ENCODE measurements around the gene NR2F1-AS1.

Gene NR2F1-AS1

DNA sequence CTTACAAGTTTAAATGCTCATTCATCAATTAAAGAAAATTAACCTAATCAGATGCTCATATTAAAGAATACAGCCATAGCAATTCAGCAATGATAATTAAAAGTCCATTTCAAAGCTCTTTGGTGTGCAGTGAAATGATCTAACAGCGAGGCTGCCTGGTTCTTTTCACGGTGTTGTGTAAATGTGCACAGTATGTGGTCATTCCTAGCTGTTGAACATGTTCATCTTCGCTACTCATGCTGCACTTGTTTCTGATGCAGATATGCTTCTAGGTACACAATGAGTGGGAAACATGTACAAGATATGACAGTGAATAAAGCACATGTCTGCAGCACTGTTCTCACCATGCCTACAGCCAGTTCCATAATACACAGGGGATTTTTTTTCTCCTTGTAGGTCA, 163.5 kb downstream of the NR2F1-AS1 start:
- no peak overlapping the region for H3K4me3 ChIP-seq (ENCODE audit: low read length)
- TF ChIP-seq, protein P1, sequence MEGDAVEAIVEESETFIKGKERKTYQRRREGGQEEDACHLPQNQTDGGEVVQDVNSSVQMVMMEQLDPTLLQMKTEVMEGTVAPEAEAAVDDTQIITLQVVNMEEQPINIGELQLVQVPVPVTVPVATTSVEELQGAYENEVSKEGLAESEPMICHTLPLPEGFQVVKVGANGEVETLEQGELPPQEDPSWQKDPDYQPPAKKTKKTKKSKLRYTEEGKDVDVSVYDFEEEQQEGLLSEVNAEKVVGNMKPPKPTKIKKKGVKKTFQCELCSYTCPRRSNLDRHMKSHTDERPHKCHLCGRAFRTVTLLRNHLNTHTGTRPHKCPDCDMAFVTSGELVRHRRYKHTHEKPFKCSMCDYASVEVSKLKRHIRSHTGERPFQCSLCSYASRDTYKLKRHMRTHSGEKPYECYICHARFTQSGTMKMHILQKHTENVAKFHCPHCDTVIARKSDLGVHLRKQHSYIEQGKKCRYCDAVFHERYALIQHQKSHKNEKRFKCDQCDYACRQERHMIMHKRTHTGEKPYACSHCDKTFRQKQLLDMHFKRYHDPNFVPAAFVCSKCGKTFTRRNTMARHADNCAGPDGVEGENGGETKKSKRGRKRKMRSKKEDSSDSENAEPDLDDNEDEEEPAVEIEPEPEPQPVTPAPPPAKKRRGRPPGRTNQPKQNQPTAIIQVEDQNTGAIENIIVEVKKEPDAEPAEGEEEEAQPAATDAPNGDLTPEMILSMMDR (conservative IDR thresholded peaks at IDR 0.05; ENCODE audit: low read depth, low read length) = no peak
- DNase-seq (ENCODE audit: low read depth) = no peak

DNA sequence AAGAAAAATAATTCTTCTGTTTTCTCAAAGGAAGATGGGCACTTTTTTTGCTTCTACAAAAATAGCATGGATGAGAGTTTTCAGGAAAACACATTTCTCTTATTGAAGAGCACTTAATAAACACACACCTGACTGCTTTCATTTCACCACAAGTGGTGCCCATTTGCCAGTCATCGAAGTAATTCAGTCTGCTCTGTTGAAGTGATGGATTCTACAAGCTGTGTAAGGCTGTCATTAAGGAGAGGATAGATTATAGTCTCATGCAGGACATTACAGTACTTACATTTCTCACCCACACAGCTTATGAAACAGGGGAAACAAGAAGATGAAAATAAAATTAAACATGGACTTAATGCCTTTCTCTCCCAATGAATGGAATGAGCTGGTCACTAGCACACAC, 165.2 kb downstream of the NR2F1-AS1 start:
- no peak for DNase-seq (ENCODE audit: low read depth)
- H3K4me3 ChIP-seq (ENCODE audit: low read length) = no peak overlapping the region
- TF ChIP-seq, protein P1 (conservative IDR thresholded peaks at IDR 0.05; ENCODE audit: low read depth, low read length) = no peak

DNA sequence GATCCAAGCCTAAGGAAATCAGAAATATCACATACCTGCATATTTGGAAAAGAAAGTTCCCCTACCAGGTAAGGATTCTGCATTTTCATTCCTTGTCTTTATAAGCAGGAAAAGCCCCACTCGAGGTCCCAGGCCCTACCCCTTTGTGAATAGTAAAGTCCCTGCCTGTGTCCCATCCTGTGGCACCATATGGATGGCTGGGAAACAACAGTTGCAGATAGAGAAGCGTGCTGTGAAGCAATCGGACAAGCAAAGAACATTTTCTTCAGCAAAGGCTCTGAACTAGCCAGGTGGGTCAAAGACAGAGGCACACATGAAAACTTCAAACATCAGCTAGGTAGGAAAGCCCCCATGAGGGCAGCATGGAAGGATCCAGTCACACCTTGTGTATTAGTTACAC, 169.3 kb downstream of the NR2F1-AS1 start:
- TF ChIP-seq, protein P1 (conservative IDR thresholded peaks at IDR 0.05; ENCODE audit: low read depth, low read length) = no peak
- DNase-seq (ENCODE audit: low read depth) = no peak
- no peak overlapping the region for H3K4me3 ChIP-seq (ENCODE audit: low read length)

DNA sequence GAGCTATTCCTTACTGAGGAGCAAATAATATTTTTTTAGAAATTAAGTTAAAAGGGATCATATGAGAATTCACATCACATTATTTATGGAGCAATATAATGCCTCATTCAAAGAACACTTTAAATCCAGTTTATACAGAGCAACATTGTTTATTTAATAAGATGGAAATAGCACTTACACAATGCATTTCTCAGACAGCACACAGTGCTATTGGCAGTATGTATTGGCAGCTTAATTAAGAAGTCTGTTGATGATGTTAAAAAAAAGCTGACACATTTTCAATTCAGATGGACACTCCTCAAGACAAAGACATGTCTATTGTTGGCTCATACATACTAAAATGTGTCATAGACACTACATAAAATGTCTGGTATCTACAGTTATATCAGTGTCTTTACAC, 171.3 kb downstream of the NR2F1-AS1 start:
- DNase-seq (ENCODE audit: low read depth) = no peak
- H3K4me3 ChIP-seq (ENCODE audit: low read length) = no peak overlapping the region
- TF ChIP-seq, protein P1 (conservative IDR thresholded peaks at IDR 0.05; ENCODE audit: low read depth, low read length) = no peak

DNA sequence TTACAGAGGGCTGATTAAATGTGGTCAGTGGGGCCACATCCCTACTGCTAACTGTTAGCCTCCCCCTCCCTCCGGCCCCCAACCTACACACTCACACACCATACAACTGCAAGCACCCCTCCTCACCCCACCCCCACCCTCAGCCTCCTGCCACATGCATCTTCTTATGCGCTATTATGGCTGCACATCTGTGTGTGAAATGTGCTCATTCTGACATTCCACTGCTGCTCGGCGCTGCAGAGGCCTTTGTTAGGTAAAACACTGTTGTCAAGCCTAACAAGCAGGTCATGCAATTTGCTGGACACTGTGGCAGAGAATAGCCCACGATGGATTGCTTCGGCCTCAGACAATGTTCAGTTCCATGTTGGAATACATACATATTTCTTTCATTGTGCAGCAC, 173.6 kb downstream of the NR2F1-AS1 start:
- no peak for DNase-seq (ENCODE audit: low read depth)
- TF ChIP-seq, protein P1 (conservative IDR thresholded peaks at IDR 0.05; ENCODE audit: low read depth, low read length) = no peak
- H3K4me3 ChIP-seq (ENCODE audit: low read length) = no peak overlapping the region

DNA sequence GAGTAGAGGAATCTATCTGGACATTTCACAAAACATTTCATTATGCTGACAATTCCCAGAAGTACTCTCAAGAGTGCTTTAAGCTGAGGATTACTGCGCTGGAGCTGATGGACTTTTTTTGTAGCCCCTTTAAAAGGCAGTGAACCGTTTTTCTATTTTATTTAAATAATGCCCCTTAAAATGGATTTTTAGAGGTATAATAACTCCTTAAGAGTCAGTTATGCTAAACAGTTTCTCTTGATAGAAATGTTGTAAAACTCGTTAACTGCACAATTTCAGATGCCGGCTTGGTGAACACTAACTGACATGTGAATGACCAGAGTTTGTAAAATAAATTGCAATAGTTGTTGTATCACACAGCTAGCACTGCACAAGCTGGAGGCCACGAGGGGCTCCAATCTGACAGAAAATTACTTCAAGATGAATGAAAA, 174.0 kb downstream of the NR2F1-AS1 start:
- TF ChIP-seq, protein P1 (conservative IDR thresholded peaks at IDR 0.05; ENCODE audit: low read depth, low read length) = no peak
- H3K4me3 ChIP-seq (ENCODE audit: low read length) = no peak overlapping the region
- DNase-seq (ENCODE audit: low read depth) = no peak

DNA sequence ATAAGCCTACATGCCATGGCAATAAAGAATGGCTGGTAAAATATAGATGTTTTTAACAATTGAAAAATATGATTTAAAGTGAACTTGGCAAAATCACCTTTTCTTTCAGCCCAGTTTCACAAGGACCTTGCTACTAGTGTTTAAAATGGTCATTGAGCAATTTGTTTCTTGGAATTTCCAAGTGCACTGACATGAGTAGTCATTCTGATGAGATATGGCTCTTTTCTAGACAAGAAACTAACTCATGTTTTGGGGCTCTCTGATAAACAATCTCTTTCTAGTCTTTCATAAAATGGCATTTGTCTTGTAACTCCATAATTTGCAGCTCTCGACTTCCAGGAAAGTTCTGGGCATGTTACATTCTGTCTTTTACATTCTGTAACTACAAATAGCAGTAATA, 176.8 kb downstream of the NR2F1-AS1 start:
- H3K4me3 ChIP-seq (ENCODE audit: low read length) = no peak overlapping the region
- TF ChIP-seq, protein P1 (conservative IDR thresholded peaks at IDR 0.05; ENCODE audit: low read depth, low read length) = no peak
- no peak for DNase-seq (ENCODE audit: low read depth)

Data from retinal pigment epithelial cell (primary cell).